22Rv1 (cell line): ENCODE data around the gene SLC8A1.

ENCODE experiments used
- H3K27ac ChIP-seq: fragments of 450-650 bp; 2 replicates; pipeline ENCODE4 v1.5.1; 2017
- CTCF ChIP-seq: fragments of 450-650 bp; IDR thresholded peaks from 2 replicates; pipeline ENCODE4 v1.5.1; 2017; ENCODE audit warnings: mild to moderate bottlenecking
- ZFX ChIP-seq: fragments of 450-650 bp; IDR thresholded peaks from 2 replicates; pipeline ENCODE4 v1.6.1; 2017; ENCODE audit warnings: antibody characterized with exemption, borderline replicate concordance

Gene SLC8A1

GRCh38 chr2:40287195-40287594 lies 164.7 kb downstream of the SLC8A1 start:
- H3K27ac ChIP-seq, result no peak overlapping the region
- no peak for TF ChIP-seq ZFX
- no peak for TF ChIP-seq CTCF

- H3K27ac ChIP-seq, result no peak overlapping the region
- TF ChIP-seq CTCF (no peak), ZFX (no peak)
These were observed 165.2 kb downstream of the SLC8A1 start for GRCh38 chr2:40286721-40287120.

GRCh38 chr2:40285391-40285790 lies 166.5 kb downstream of the SLC8A1 start:
- H3K27ac ChIP-seq, result no peak overlapping the region
- TF ChIP-seq ZFX (no peak), CTCF (no peak)

GRCh38 chr2:40284797-40285196 lies 167.1 kb downstream of the SLC8A1 start:
- TF ChIP-seq ZFX (no peak), CTCF (no peak)
- no peak overlapping the region for H3K27ac ChIP-seq

GRCh38 chr2:40283111-40283909 lies 168.6 kb downstream of the SLC8A1 start:
- H3K27ac ChIP-seq, result no peak overlapping the region
- TF ChIP-seq ZFX (no peak), CTCF (no peak)

GRCh38 chr2:40282428-40282827 lies 169.5 kb downstream of the SLC8A1 start:
- no peak overlapping the region for H3K27ac ChIP-seq
- TF ChIP-seq ZFX (no peak), CTCF (no peak)

GRCh38 chr2:40281021-40281940 lies 170.6 kb downstream of the SLC8A1 start:
- H3K27ac ChIP-seq, result no peak overlapping the region

More at GRCh38 chr2:40281021-40281940, 170.6 kb downstream of the SLC8A1 start:
- TF ChIP-seq ZFX, result no peak
- TF ChIP-seq CTCF, result no peak
